Measurements from ENCODE around the gene NFIB. TPM values are rescaled to one million over a fixed set of nuclear protein-coding genes. Genes with fewer than 3 reads are reported as not detected.

Gene NFIB
- polyA plus RNA-seq, 1 donor (not counting 4 experiments of a cell fraction or from before 2014, with no cell fraction given) = 8.9 TPM

- no peak for FAIRE-seq
- Histone ChIP-seq H3K9me3 (ENCODE audit: control insufficient read depth, low read depth, low read length) (no peaks in the 10 kb centered on the region), H3K79me2 (ENCODE audit: control insufficient read depth, insufficient read depth, low read length) (peaks cover 3% of the 10 kb centered on the region), H3K27ac (ENCODE audit: control insufficient read depth, insufficient read depth, low read length) (no peak overlapping the region), H3K9me1 (ENCODE audit: control insufficient read depth, extremely low read depth, insufficient read depth, low read length) (no peaks in the 10 kb centered on the region), H3K36me3 (ENCODE audit: control insufficient read depth in 2 of 2, extremely low read depth in 1 of 2, insufficient read depth in 2 of 2, low read length in 2 of 2) (peaks cover 0 to 2% of the 10 kb centered on the region in 2 experiments), H3K4me1 (ENCODE audit: control insufficient read depth, extremely low read depth, insufficient read depth, low read length) (peaks cover 17% of the 10 kb centered on the region), H4K20me1 (ENCODE audit: control insufficient read depth, extremely low read depth, insufficient read depth, low read length) (no peaks in the 10 kb centered on the region), H3K9ac (ENCODE audit: control insufficient read depth, extremely low read depth, insufficient read depth, low read length) (no peak overlapping the region), H3K27me3 (ENCODE audit: control insufficient read depth, extremely low read depth, insufficient read depth, low read length) (no peaks in the 10 kb centered on the region), H3K4me3 (ENCODE audit: control insufficient read depth in 2 of 3, extremely low read depth in 1 of 3, insufficient read depth in 2 of 3, low read depth in 1 of 3, low read length in 3 of 3) (no peak overlapping the region), H2AFZ (ENCODE audit: control insufficient read depth, low read length) (no peak overlapping the region), H3K4me2 (ENCODE audit: control insufficient read depth, extremely low read depth, insufficient read depth, low read depth, low read length) (no peak overlapping the region)
- TF ChIP-seq EZH2 (IDR thresholded peaks at IDR 0.05; ENCODE audit: low read length) = no peak
- dilution Hi-C loops (cut with MboI; ENCODE audit: extremely low pct_ligation_motif_present, low sequenced_read_pairs) = no loop called here
- no peak for DNase-seq (ENCODE audit: low read depth, low spot score)
These were observed 140.2 kb downstream of the NFIB start for GRCh38 chr9:14173713-14174112.

GRCh38 chr9:14170973-14171596 lies 142.9 kb downstream of the NFIB start:
- Histone ChIP-seq H3K9ac (ENCODE audit: control insufficient read depth, extremely low read depth, insufficient read depth, low read length) (peak overlapping the region; percentile 47), H3K27me3 (ENCODE audit: control insufficient read depth, extremely low read depth, insufficient read depth, low read length) (no peaks in the 10 kb centered on the region), H3K36me3 (ENCODE audit: control insufficient read depth in 2 of 2, extremely low read depth in 1 of 2, insufficient read depth in 2 of 2, low read length in 2 of 2) (peaks cover 2% of the 10 kb centered on the region in 2 experiments), H3K9me1 (ENCODE audit: control insufficient read depth, extremely low read depth, insufficient read depth, low read length) (no peaks in the 10 kb centered on the region), H3K79me2 (ENCODE audit: control insufficient read depth, insufficient read depth, low read length) (peaks cover 3% of the 10 kb centered on the region), H3K4me3 (ENCODE audit: control insufficient read depth in 2 of 3, extremely low read depth in 1 of 3, insufficient read depth in 2 of 3, low read depth in 1 of 3, low read length in 3 of 3) (peak overlapping the region in 1 of 3 experiments; percentile 30), H3K27ac (ENCODE audit: control insufficient read depth, insufficient read depth, low read length) (peak overlapping the region; percentile 82), H4K20me1 (ENCODE audit: control insufficient read depth, extremely low read depth, insufficient read depth, low read length) (no peaks in the 10 kb centered on the region), H2AFZ (ENCODE audit: control insufficient read depth, low read length) (peak overlapping the region; percentile 53), H3K4me1 (ENCODE audit: control insufficient read depth, extremely low read depth, insufficient read depth, low read length) (peaks cover 17% of the 10 kb centered on the region), H3K9me3 (ENCODE audit: control insufficient read depth, low read depth, low read length) (no peaks in the 10 kb centered on the region), H3K4me2 (ENCODE audit: control insufficient read depth, extremely low read depth, insufficient read depth, low read depth, low read length) (peak overlapping the region; percentile 56)
- peak; percentile 26 for DNase-seq (ENCODE audit: low read depth, low spot score)
- dilution Hi-C loops (cut with MboI; ENCODE audit: extremely low pct_ligation_motif_present, low sequenced_read_pairs) = no loop called here
- no peak for TF ChIP-seq CTCF (optimal IDR thresholded peaks at IDR 0.05 in 1 of 3, IDR thresholded peaks at IDR 0.05 in 1 of 3, conservative IDR thresholded peaks at IDR 0.05 in 1 of 3; ENCODE audit: extremely low read depth in 1 of 3, insufficient read depth in 2 of 3, low read length in 3 of 3)
- no peak for TF ChIP-seq EZH2 (IDR thresholded peaks at IDR 0.05; ENCODE audit: low read length)
- FAIRE-seq = peak; percentile 96

Measured in keratinocyte (primary cell).